ENCODE results near the gene NKTR.
"Not testable (repeated sequence)": the region's sequence is repeated elsewhere in the genome, so short reads cannot be mapped to it uniquely, and the experiment has no call there.

NKTR gene

DNA sequence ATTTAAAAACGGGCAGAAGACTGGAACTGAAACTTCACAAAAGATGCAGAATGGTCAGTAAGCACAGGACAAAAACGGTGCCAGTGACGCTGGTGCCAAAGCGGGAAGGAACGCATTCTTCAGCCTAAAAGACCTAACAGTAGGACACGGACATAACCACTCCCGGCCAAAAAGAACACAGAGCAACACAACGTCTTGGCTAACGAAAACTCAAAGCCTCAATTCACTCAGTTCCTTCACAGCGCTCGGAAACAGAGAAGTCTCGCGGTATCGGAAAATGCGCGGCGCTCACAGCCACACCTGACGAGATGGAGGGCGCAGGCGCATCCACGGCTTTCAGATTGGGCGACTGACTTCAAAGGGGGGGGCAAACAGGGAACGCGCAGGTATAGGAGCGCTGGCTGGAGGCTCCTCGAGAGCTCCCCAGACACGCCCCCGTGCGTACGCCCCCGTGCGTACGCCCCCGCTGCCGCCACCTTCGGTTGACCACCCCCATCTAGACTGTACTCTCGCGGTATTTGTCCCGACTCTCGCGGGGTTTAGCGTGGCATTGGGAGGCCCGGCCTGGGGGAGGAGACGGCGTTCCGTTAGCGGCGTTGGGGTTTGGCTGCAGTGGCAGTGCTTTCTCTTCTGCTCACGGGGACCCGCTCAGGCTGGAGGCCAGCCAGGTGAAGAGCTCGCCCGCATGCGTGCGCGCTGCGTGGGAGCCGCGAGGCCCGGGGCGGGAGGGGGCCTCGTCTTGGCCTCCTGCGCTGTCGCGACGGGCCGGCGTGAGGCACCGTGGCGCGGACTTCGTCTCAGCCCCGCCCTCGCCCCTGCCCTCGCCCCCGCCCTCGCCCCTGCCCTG is at the start of gene NKTR:
Gene NKTR, plus strand, starts transcription at position 576 of the 847 bp plus-strand sequence. CDS start 321 bp downstream, outside the sequence.
- FAIRE-seq, result peak; percentile 45

DNA sequence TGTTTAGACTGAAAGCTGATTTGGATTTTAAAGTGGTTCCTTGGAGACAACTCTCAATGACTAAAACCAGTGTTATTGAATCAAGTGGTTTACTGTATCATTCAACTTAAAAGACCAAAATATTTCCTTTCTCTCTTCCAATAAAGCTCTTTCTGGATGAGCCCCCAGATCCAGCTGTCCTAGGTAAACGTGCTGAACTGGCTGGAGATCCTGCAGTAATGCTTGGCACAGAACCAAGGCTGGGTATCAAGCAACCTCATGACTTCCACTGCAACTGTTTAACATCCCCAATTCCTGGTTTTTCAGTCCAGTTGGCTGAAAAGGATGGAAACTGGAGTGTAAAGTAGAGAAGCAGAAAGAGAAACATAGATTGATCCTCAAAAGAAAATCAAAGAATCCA is 47.7 kb upstream of the NKTR start:
- FAIRE-seq, result no peak

DNA sequence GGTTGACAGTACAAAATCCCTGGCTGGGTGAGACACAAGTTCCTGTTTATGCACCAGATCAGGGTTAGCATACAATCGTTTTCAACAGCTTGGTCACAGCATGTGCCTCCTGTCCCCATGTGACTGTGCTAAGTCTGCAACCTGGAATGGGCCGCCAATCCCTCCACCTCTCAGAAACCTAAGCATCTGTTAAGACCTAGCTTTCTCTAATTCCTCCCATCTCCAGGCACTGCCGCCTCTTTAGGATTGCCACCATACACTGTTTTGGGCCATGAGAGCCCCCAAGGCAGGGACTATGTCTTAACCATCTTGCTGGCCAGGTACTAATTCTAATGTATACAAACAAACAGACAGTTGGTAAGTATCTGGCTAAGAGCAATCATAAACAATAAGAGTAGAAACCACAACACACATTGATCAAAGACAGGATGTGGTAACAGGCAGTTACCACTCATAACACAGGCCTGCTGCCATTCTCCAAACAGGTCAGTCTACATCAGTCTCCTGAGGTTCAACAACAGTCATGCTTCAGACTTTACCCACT is 44.3 kb upstream of the NKTR start:
- no peak for FAIRE-seq

DNA sequence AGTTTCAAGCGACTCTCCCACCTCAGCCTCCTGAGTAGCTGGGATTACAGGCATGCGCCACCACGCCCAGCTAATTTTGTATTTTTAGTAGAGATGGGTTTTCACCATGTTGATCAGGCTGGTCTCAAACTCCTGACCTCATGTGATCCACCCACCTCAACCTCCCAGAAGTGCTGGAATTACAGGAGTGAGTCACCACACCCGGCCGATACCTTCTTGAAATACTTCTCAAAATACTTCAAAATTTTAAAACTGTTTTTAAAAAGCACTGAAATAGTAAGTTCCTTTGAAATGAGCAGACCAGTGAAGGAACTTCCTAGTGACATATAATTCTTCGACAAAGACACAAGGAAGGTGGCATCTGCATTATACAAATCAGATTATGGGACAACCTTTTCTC is 43.7 kb upstream of the NKTR start:
- not testable (repeated sequence) for FAIRE-seq

- FAIRE-seq, result no peak
Measured at GRCh38 chr3:42557854-42558253, 42.6 kb upstream of the NKTR start.

- no peak for FAIRE-seq
Measured at GRCh38 chr3:42562047-42562907, 38.2 kb upstream of the NKTR start.

GRCh38 chr3:42569593-42570142 is 30.8 kb upstream of the NKTR start:
- no peak for FAIRE-seq

GRCh38 chr3:42572278-42572677 is 28.2 kb upstream of the NKTR start:
- FAIRE-seq, result no peak

DNA sequence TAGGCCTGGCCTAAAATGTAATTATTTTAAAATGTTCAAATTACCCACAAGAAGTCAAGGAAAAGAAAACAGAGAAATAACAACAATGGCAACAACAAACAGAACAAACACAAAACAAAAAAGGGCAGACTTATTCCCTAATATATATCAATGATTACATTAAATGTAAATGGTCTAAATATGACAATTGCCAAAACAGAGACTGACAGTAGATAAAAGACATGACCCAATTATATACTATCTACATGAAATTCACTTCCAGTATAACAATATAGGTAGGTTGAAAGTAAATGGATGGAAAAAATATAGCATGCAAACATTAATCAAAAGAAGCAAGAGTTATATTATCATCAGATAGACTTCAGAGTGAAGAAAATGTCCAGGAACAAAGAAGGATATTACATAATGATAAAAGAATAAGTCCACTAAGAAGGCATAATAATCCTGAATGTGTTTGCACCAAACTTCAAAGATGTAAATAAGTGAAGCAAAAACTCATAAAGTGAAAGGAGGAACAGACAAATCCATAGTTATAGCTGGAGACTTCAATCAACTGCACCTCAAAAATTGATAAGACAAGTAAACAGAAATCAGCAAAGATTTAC is 25.2 kb upstream of the NKTR start:
- no peak for FAIRE-seq

DNA sequence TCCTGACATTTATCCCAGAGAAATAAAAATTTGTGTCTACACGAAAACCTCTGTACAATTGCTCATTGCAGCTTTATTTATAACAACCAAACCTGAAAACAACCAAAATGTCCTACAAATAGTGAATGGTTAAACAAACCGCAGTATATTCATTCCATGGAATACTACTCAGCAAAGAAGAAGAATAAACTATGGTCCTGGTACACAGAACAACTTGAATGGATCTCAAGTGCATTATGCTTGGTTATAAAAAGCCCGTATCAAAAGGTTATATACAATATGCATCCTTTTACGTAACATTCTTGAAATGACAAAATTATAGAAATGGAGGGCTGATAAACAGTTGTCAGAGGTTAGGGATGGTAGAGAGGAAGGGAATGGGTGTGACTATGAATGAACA is 22.4 kb upstream of the NKTR start:
- no peak for FAIRE-seq

DNA sequence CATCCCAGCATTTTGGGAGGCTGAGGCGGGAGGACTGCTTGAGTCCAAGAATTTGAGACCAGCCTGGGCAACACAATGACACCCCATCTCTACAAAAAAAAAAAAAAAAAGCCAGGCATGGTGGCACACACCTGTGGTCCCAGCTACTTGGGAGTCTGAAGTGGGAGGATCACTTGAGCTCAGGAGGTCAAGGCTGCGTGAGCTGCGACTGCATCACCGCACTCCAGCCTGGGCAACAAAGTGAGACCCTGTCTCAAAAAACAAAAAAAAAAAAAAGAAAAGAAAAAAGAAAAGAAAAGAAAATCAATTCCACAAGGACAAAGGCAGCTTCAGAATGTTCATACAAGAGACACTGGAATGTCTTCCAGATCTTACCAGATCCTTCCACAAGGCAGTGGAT is 21.1 kb upstream of the NKTR start:
- FAIRE-seq, result not testable (repeated sequence)

- no peak for FAIRE-seq
Measured at GRCh38 chr3:42581400-42581708, 19.1 kb upstream of the NKTR start.

DNA sequence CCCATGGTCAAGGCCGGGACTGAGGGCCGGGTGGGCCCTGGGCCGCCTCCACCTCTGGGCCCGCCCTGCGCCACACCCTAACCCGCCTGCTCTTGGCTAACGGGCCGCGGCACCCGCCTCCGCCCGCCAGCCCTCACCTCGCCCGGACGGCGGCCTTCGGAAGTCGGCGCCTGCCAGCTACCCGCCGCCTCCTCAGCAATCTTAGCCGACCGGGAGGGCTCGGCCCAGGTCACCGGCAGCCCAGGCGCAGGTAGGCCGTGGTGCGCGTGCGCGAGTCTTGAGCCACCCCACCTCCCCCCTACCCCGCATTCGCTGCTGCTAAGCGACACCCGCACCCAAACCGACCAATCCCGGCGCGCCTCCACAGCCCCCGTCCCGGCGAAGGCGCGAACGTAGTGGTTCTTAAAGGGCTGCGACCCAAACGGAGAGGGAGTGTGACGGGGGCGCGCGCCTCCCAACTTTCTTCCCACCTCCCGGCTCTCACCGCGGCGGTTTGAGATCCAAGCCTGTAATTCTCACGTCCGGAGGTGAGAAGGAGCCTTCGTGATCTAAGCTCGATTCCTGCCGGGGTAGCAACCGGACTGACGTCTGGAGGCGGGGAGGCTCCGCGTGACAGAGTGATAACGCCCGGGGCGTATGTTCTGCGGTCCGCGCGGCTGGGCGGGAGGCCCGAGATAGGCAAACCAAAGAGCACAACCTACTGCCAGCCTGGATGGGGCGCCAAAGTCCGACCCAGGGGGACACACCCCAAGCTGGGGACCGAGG is 18.6 kb upstream of the NKTR start, which contains the start of gene SEC22C:
Gene SEC22C, minus strand, starts transcription at position 259 of the 765 bp plus-strand sequence. CDS start 12,921 bp downstream, outside the sequence.
- FAIRE-seq, result no peak

- no peak for FAIRE-seq
Measured at GRCh38 chr3:42582474-42583070, 17.9 kb upstream of the NKTR start.

DNA sequence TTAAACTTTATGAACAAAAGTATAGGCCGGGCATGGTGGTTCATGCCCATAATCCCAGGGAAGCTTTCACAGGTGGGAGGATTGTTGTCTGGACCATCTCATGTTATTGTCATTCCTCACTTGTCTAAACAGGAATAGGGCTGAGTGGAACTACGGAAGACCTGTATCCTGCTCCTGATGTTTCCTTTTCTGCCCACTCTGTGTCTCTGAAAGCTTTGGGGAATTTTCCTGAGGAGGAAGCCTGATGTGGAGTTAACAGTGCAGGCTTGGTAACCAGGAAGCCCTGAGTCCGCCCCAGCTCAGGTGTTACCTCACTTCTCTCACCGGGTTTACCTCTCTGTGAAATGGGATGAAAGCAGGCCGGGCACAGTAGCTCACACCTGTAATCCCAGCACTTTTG is 11.9 kb upstream of the NKTR start:
- no peak for FAIRE-seq

DNA sequence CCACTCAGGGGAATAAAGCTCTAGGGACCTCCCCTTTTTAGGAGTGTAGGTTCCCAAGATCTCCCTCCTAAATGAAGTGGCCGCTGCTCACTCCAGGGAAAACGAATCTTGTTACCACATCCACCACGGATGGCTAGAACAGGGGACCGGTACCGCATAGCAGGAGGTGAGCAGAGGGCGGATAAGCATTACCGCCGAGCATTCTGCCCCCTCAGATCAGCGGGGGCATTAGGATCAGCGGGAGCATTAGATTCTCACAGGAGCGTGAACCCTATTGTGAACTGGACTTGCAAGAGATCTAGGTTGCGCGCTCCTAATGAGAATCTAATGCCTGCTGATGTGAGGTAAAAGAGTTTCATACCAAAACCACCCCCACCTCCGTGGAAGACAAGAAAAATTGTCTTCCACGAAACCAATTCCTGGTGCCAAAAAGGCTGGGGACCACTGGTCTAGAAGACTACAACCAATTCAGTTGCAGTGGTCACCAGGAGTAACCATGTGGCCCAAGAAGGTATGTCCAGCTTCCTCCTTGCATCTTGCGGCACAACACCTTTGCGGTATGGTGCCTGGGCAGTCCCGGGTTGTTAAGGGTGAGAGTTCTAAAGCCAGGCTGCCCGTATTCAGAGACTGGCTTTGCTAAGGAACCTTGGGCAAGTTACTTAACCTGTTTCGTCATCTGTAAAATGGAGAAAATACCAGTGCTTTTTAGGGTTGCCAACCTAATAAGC is 10.9 kb upstream of the NKTR start:
- no peak for FAIRE-seq

DNA sequence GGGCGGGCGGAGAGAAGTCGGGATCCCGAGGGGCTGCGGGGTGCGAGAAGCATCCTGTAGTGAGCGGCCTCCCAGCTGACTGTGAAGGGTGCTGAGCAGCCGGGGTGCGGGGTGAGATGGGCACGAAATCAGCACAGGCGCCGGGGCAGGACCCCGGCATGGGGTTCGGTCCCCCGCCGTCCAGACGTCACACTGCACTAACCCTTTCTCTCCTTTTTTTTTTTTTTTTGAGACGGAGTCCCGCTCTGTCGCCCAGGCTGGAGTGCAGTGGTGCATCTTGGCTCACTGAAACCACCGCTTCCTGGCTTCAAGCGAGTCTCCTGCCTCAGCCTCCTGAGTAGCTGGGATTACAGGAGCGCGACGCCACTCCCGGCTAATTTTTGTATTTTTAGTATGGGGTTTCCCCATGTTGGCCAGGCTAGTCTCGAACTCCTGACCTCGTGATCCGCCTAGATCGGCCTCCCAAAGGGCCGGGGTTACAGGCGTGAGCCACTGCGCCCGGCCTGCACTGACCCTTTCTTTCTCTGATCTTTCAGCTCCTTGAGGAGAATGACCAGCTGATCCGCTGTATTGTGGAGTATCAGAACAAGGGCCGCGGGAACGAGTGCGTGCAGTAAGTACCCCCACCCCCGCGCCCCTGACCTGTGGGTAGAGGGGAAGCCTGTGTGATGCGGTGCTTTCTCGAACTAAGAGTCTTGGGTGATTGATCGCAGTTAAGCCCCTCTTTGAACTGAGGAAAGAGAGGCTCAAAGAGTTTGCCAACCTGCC is 9.3 kb upstream of the NKTR start:
- no peak for FAIRE-seq

DNA sequence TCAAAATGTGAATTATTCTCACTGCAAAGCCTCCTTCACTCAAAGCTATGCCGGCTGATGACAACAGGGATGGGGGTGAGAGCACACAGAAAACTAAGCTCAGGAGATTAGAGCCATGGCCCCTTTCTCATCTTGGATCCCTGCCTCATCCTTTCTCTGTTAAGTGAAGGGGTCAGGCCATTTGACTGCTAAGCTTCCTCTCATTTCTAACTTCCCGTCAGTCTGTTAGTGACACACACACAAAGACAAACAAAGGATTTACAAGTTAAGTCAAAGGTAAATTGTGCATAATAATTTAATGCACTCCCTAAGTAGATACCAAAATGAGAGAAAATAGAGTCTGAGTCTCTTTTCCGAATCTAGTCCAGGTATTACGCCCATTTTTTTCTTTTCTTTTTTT is 8.7 kb upstream of the NKTR start:
- no peak for FAIRE-seq

DNA sequence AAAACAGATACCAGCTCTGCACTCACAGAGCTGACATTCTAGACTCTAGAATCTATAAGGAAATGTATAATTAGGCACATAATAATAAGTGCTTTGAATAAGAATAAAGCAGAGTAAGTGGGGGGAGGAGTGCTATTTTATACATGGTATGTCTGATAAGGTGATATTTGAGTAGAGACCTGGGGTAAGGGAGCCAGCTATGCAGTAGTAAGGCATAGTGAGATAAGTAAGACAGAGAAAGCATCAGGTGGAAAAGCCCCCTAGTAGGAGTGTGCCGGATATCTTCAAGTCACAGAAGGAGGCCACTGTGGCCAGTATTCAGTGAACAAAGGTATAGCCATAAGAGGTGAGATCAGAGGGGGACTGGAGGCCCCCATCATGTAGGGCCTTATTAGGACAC is 6.9 kb upstream of the NKTR start:
- no peak for FAIRE-seq

GRCh38 chr3:42595682-42596081 is 4.8 kb upstream of the NKTR start:
- no peak for FAIRE-seq
